ENCODE results near the gene RNF169. TPM values are rescaled to one million over a fixed set of nuclear protein-coding genes. Genes with fewer than 3 reads are reported as not detected.

Gene RNF169
- total and polyA plus RNA-seq, 2 of the 13 experiments (the other 11 are each of a cell fraction or from before 2014, with no cell fraction given) = 5.3 to 14.2 TPM

DNA sequence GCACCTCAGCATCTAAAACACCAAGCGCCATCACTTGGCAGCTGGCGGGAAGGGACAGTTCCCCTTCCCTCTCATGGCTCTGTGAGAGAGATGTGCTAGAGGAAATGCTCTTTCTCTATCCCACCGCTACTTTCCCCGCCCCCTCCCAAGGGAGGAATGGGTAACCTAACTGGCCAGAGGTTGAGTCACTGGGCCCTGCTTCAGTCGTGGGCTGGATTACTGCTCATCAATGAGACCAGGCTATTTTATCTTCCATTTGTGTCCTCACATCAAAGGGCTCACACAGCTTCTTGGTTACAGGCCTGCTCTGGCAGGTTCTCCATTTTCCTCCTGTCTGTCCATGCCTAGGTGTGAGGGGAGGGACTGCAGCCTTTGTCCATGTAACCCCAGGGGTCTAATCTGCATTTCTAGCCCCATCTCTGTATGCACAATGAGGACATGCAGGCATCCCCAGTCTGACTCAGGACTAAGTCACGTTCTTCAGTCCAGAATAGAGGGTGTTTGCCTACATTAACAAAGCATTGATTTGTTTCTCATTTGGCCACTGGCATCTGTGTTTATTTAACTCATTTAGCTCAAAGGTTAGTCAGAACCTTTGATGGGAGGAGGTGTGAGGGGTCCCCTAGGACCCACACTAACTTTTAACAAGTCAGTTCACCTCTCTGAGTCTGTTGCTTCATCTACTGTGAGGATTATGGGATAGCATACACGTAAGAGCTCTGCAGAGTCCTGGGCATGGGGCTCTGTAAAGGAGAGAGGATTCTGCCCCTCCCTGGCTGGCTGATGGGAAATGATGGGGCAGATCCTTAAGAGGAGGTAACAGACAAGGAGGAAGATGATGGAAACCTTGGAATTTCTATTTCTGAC lies 101.1 kb downstream of the RNF169 start (continued):
- TF ChIP-seq, protein P1, sequence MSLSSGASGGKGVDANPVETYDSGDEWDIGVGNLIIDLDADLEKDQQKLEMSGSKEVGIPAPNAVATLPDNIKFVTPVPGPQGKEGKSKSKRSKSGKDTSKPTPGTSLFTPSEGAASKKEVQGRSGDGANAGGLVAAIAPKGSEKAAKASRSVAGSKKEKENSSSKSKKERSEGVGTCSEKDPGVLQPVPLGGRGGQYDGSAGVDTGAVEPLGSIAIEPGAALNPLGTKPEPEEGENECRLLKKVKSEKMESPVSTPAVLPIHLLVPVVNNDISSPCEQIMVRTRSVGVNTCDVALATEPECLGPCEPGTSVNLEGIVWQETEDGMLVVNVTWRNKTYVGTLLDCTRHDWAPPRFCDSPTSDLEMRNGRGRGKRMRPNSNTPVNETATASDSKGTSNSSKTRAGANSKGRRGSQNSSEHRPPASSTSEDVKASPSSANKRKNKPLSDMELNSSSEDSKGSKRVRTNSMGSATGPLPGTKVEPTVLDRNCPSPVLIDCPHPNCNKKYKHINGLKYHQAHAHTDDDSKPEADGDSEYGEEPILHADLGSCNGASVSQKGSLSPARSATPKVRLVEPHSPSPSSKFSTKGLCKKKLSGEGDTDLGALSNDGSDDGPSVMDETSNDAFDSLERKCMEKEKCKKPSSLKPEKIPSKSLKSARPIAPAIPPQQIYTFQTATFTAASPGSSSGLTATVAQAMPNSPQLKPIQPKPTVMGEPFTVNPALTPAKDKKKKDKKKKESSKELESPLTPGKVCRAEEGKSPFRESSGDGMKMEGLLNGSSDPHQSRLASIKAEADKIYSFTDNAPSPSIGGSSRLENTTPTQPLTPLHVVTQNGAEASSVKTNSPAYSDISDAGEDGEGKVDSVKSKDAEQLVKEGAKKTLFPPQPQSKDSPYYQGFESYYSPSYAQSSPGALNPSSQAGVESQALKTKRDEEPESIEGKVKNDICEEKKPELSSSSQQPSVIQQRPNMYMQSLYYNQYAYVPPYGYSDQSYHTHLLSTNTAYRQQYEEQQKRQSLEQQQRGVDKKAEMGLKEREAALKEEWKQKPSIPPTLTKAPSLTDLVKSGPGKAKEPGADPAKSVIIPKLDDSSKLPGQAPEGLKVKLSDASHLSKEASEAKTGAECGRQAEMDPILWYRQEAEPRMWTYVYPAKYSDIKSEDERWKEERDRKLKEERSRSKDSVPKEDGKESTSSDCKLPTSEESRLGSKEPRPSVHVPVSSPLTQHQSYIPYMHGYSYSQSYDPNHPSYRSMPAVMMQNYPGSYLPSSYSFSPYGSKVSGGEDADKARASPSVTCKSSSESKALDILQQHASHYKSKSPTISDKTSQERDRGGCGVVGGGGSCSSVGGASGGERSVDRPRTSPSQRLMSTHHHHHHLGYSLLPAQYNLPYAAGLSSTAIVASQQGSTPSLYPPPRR (CRISPR knock-in tag; IDR thresholded peaks at IDR 0.05; ENCODE audit: borderline replicate concordance) = peak; percentile 54; the same call in 1 of the 2 replicates
- TF ChIP-seq RXRB (CRISPR knock-in tag; IDR thresholded peaks at IDR 0.05; ENCODE audit: borderline replicate concordance) (peak; percentile 19; the same call in 1 of the 2 replicates), RNF219 (CRISPR knock-in tag; IDR thresholded peaks at IDR 0.05) (no peak), TEAD3 (CRISPR knock-in tag; optimal IDR thresholded peaks at IDR 0.05; ENCODE audit: borderline replicate concordance) (peak; percentile 42), HMG20B (CRISPR knock-in tag; conservative IDR thresholded peaks at IDR 0.05) (0 out of 2 replicates have a peak, but pooled peaks have one; percentile 36), PITX1 (CRISPR knock-in tag; IDR thresholded peaks at IDR 0.05) (0 out of 2 replicates have a peak, but pooled peaks have one; percentile 28), BCL6 (CRISPR knock-in tag; IDR thresholded peaks at IDR 0.05) (peak; percentile 22; the same call in 1 of the 2 replicates), SOX13 (IDR thresholded peaks at IDR 0.05) (peak; percentile 63), SOX13 (CRISPR knock-in tag; conservative IDR thresholded peaks at IDR 0.05 in 1 of 2, IDR thresholded peaks at IDR 0.05 in 1 of 2) (peak in 1 of 2 experiments; percentile 80; a peak in 2 of 4 replicates), ZNF12 (CRISPR knock-in tag; IDR thresholded peaks at IDR 0.05) (peak; percentile 15; the same call in 1 of the 2 replicates), ASH2L (IDR thresholded peaks at IDR 0.05; ENCODE audit: insufficient read length, low read depth, low read length) (peak; percentile 55), ZBTB7B (CRISPR knock-in tag; IDR thresholded peaks at IDR 0.05) (peak; percentile 52; the same call in 1 of the 2 replicates), EHMT2 (IDR thresholded peaks at IDR 0.05; ENCODE audit: borderline replicate concordance, low read depth, low read length) (peak; percentile 20; the same call in 1 of the 2 replicates), FOSL2 (CRISPR knock-in tag; IDR thresholded peaks at IDR 0.05) (peak; percentile 84), ARNT2 (CRISPR knock-in tag; IDR thresholded peaks at IDR 0.05; ENCODE audit: low read depth) (no peak), TBX3 (IDR thresholded peaks at IDR 0.05; ENCODE audit: borderline replicate concordance) (peak; percentile 94), MIER3 (CRISPR knock-in tag; IDR thresholded peaks at IDR 0.05; ENCODE audit: borderline replicate concordance) (no peak), NFIC (IDR thresholded peaks at IDR 0.05; ENCODE audit: low read length) (peak; percentile 48; the same call in 1 of the 2 replicates), GATAD2A (CRISPR knock-in tag; IDR thresholded peaks at IDR 0.05) (peak; percentile 59)
- TF ChIP-seq, protein P2, sequence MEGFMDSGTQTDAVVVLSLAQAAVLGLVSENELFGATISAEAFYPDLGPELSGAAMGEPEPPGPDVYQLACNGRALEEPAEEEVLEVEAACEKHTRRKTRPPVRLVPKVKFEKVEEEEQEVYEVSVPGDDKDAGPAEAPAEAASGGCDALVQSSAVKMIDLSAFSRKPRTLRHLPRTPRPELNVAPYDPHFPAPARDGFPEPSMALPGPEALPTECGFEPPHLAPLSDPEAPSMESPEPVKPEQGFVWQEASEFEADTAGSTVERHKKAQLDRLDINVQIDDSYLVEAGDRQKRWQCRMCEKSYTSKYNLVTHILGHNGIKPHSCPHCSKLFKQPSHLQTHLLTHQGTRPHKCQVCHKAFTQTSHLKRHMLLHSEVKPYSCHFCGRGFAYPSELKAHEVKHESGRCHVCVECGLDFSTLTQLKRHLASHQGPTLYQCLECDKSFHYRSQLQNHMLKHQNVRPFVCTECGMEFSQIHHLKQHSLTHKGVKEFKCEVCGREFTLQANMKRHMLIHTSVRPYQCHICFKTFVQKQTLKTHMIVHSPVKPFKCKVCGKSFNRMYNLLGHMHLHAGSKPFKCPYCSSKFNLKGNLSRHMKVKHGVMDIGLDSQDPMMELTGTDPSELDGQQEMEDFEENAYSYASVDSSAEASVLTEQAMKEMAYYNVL (CRISPR knock-in tag; IDR thresholded peaks at IDR 0.05; ENCODE audit: borderline replicate concordance) = 0 out of 2 replicates have a peak, but pooled peaks have one; percentile 33

Measured in HepG2 (cell line).